ENCODE results near the gene LPCAT3.

The LPCAT3 gene

GRCh38 chr12:6946920-6947374 is 71.3 kb downstream of the LPCAT3 start:
- Histone ChIP-seq H2AFZ (peak overlapping the region; percentile 85), H3K4me2 (ENCODE audit: low read length) (peak overlapping the region; percentile 56), H3K36me3 (ENCODE audit: control insufficient read depth, insufficient read depth, low read length) (no peaks in the 10 kb centered on the region), H3K27ac (peak overlapping the region; percentile 92), H3K4me3 (ENCODE audit: low read depth, low read length) (peak overlapping the region; percentile 56), H3K9me3 (ENCODE audit: control insufficient read depth, low read length) (no peaks in the 10 kb centered on the region), H3K27me3 (ENCODE audit: control insufficient read depth, insufficient read depth, low read length) (no peaks in the 10 kb centered on the region), H3K4me1 (peaks cover 22% of the 10 kb centered on the region), H3K79me2 (no peaks in the 10 kb centered on the region), H3K9ac (no peak overlapping the region)
- TF ChIP-seq CTCF (IDR thresholded peaks at IDR 0.05): no peak

GRCh38 chr12:6946033-6946919 is 72.0 kb downstream of the LPCAT3 start:
- H2AFZ ChIP-seq: peak overlapping the region; percentile 85
- peak overlapping the region; percentile 56 for H3K4me2 ChIP-seq (ENCODE audit: low read length)
- H3K9ac ChIP-seq: no peak overlapping the region
- H3K79me2 ChIP-seq: no peaks in the 10 kb centered on the region
- H3K27me3 ChIP-seq (ENCODE audit: control insufficient read depth, insufficient read depth, low read length): no peaks in the 10 kb centered on the region
- peaks cover 22% of the 10 kb centered on the region for H3K4me1 ChIP-seq
- no peaks in the 10 kb centered on the region for H3K9me3 ChIP-seq (ENCODE audit: control insufficient read depth, low read length)
- H3K4me3 ChIP-seq (ENCODE audit: low read depth, low read length): peak overlapping the region; percentile 56
- no peak for TF ChIP-seq CTCF (IDR thresholded peaks at IDR 0.05)
- no peaks in the 10 kb centered on the region for H3K36me3 ChIP-seq (ENCODE audit: control insufficient read depth, insufficient read depth, low read length)
- H3K27ac ChIP-seq: peak overlapping the region; percentile 92

GRCh38 chr12:6945613-6946012 is 72.7 kb downstream of the LPCAT3 start:
- Histone ChIP-seq H3K9me3 (ENCODE audit: control insufficient read depth, low read length) (no peaks in the 10 kb centered on the region), H3K4me1 (peaks cover 22% of the 10 kb centered on the region), H3K79me2 (no peaks in the 10 kb centered on the region), H3K4me2 (ENCODE audit: low read length) (peak overlapping the region; percentile 56), H3K9ac (no peak overlapping the region), H3K36me3 (ENCODE audit: control insufficient read depth, insufficient read depth, low read length) (no peaks in the 10 kb centered on the region), H3K27me3 (ENCODE audit: control insufficient read depth, insufficient read depth, low read length) (no peaks in the 10 kb centered on the region), H3K4me3 (ENCODE audit: low read depth, low read length) (peak overlapping the region; percentile 56), H2AFZ (peak overlapping the region; percentile 85), H3K27ac (peak overlapping the region; percentile 92)
- TF ChIP-seq CTCF (IDR thresholded peaks at IDR 0.05): no peak

- H3K27ac ChIP-seq: peak overlapping the region; percentile 92
- peak overlapping the region; percentile 81 for H2AFZ ChIP-seq
- H3K9ac ChIP-seq: peak overlapping the region; percentile 42
- peak overlapping the region; percentile 98 for H3K4me2 ChIP-seq (ENCODE audit: low read length)
- TF ChIP-seq CTCF (IDR thresholded peaks at IDR 0.05): peak; percentile 94
- no peaks in the 10 kb centered on the region for H3K9me3 ChIP-seq (ENCODE audit: control insufficient read depth, low read length)
- H3K4me3 ChIP-seq (ENCODE audit: low read depth, low read length): peak overlapping the region; percentile 76
- no peaks in the 10 kb centered on the region for H3K27me3 ChIP-seq (ENCODE audit: control insufficient read depth, insufficient read depth, low read length)
- H3K36me3 ChIP-seq (ENCODE audit: control insufficient read depth, insufficient read depth, low read length): no peaks in the 10 kb centered on the region
- H3K79me2 ChIP-seq: peaks cover 1% of the 10 kb centered on the region
- peaks cover 22% of the 10 kb centered on the region for H3K4me1 ChIP-seq
These were observed 73.7 kb downstream of the LPCAT3 start for GRCh38 chr12:6944381-6945186.
